ENCODE results near the gene JAM3. TPM values are rescaled to one million over a fixed set of nuclear protein-coding genes. Genes with fewer than 3 reads are reported as not detected.

Gene JAM3
- total and polyA plus RNA-seq, 2 donors (not counting 3 experiments of a cell fraction or from before 2014, with no cell fraction given): 78.8 to 137 TPM

DNA sequence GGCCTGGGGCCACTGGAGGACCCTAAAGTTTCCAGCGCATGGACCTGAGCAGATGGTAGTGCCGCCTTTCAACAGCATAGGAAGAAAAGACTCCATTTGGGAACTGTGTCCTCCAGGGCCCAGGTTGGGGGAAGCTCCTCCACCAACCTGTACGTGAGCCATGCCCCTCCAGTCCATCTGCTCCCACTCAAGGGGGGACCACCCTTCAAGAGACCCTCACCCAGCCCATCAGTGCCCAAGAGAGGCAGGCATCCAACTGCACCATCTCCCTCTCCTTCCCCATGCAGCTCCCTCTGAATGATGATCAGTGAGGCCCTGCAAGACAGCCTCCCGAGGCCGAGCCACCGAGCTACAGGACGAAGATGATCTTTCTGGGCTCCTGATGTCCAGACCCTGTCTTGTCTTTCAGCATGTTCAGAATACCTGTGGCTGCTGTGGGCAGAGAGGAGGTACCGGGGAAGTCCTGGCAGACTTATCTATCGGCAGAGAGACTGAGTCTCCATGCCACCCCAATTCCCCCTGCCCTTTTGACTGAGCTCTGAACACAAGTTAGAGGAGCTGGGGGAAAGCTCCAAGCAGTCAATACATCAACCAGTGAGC is 25.0 kb upstream of the JAM3 start:
- no peaks in the 10 kb centered on the region for H3K9me1 ChIP-seq (replicated peaks; ENCODE audit: control insufficient read depth, extremely low read depth, insufficient read depth, low read length)
- H3K79me2 ChIP-seq (ENCODE audit: control insufficient read depth, insufficient read depth, low read length): no peaks in the 10 kb centered on the region
- FAIRE-seq (no peak), DNase-seq (ENCODE audit: low read depth, low spot score) (no peak)
- peaks cover 6% of the 10 kb centered on the region in 2 experiments for H3K27me3 ChIP-seq (ENCODE audit: control insufficient read depth in 2 of 2, insufficient read depth in 2 of 2, low read length in 2 of 2)
- TF ChIP-seq, protein P1, sequence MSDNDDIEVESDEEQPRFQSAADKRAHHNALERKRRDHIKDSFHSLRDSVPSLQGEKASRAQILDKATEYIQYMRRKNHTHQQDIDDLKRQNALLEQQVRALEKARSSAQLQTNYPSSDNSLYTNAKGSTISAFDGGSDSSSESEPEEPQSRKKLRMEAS (IDR thresholded peaks at IDR 0.05; ENCODE audit: insufficient read depth, insufficient read length): no peak
- TF ChIP-seq POLR2AphosphoS5 (IDR thresholded peaks at IDR 0.05; ENCODE audit: insufficient read depth, low read depth, low read length) (no peak), EZH2 (IDR thresholded peaks at IDR 0.05; ENCODE audit: borderline replicate concordance, low read depth, low read length, severe bottlenecking) (no peak), JUN (IDR thresholded peaks at IDR 0.05; ENCODE audit: borderline replicate concordance, insufficient read depth, insufficient read length, low read depth) (no peak), POLR2A (IDR thresholded peaks at IDR 0.05; ENCODE audit: low read depth, low read length) (no peak), FOS (IDR thresholded peaks at IDR 0.05; ENCODE audit: borderline replicate concordance, insufficient read depth, low read length) (no peak), MYC (IDR thresholded peaks at IDR 0.05; ENCODE audit: low read depth, low read length) (no peak), GATA2 (IDR thresholded peaks at IDR 0.05; ENCODE audit: insufficient read depth, insufficient read length, low read depth, low read length) (no peak)
- TF ChIP-seq, protein P2, sequence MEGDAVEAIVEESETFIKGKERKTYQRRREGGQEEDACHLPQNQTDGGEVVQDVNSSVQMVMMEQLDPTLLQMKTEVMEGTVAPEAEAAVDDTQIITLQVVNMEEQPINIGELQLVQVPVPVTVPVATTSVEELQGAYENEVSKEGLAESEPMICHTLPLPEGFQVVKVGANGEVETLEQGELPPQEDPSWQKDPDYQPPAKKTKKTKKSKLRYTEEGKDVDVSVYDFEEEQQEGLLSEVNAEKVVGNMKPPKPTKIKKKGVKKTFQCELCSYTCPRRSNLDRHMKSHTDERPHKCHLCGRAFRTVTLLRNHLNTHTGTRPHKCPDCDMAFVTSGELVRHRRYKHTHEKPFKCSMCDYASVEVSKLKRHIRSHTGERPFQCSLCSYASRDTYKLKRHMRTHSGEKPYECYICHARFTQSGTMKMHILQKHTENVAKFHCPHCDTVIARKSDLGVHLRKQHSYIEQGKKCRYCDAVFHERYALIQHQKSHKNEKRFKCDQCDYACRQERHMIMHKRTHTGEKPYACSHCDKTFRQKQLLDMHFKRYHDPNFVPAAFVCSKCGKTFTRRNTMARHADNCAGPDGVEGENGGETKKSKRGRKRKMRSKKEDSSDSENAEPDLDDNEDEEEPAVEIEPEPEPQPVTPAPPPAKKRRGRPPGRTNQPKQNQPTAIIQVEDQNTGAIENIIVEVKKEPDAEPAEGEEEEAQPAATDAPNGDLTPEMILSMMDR (IDR thresholded peaks at IDR 0.05; ENCODE audit: extremely low read depth in 1 of 2, insufficient read depth in 1 of 2, low read depth in 1 of 2, low read length in 2 of 2): no peak
- no peaks in the 10 kb centered on the region for H3K9me3 ChIP-seq (replicated peaks; ENCODE audit: control insufficient read depth, insufficient read depth, low read length)
- POLR2A ChIA-PET: no interaction called here
- no peak overlapping the region for H3K4me3 ChIP-seq (replicated peaks in 1 of 3; ENCODE audit: insufficient read depth in 1 of 3, low read depth in 1 of 3, low read length in 3 of 3)
- dilution Hi-C loops (cut with MboI; ENCODE audit: extremely low pct_ligation_motif_present, low sequenced_read_pairs): no loop called here
- no peak overlapping the region for H3K4me2 ChIP-seq (ENCODE audit: insufficient read depth, low read length)
- BruUV-seq (replicated peaks): no TSS peak
- H3K27ac ChIP-seq (ENCODE audit: insufficient read depth, low read depth, low read length): no peak overlapping the region
- intact Hi-C loops (cut with micrococcal nuclease): no loop called here
- no peaks in the 10 kb centered on the region for H3K4me1 ChIP-seq (ENCODE audit: control insufficient read depth, extremely low read depth, insufficient read depth, low read length)
- no peaks in the 10 kb centered on the region for H4K20me1 ChIP-seq (replicated peaks; ENCODE audit: control insufficient read depth, extremely low read depth, insufficient read depth, low read length)
- H3K36me3 ChIP-seq (ENCODE audit: control insufficient read depth in 2 of 2, extremely low read depth in 1 of 2, insufficient read depth in 2 of 2, low read length in 2 of 2): no peaks in the 10 kb centered on the region
- no peak overlapping the region for H2AFZ ChIP-seq (ENCODE audit: low read depth, low read length)
- H3K9ac ChIP-seq (replicated peaks; ENCODE audit: extremely low read depth, insufficient read depth, low read length): no peak overlapping the region
- CTCF ChIA-PET: interaction anchor here (0.9 to 3.6 kb wide), 4 partner anchors 12 to 120 kb away, joined by 3 to 43 read pairs (median 4); no protein-coding TSS in a partner anchor
